ENCODE measurements around the gene ESPN.
A peak's percentile ranks its signal among the peaks of the same experiment; 100 is the strongest.

The ESPN gene

DNA sequence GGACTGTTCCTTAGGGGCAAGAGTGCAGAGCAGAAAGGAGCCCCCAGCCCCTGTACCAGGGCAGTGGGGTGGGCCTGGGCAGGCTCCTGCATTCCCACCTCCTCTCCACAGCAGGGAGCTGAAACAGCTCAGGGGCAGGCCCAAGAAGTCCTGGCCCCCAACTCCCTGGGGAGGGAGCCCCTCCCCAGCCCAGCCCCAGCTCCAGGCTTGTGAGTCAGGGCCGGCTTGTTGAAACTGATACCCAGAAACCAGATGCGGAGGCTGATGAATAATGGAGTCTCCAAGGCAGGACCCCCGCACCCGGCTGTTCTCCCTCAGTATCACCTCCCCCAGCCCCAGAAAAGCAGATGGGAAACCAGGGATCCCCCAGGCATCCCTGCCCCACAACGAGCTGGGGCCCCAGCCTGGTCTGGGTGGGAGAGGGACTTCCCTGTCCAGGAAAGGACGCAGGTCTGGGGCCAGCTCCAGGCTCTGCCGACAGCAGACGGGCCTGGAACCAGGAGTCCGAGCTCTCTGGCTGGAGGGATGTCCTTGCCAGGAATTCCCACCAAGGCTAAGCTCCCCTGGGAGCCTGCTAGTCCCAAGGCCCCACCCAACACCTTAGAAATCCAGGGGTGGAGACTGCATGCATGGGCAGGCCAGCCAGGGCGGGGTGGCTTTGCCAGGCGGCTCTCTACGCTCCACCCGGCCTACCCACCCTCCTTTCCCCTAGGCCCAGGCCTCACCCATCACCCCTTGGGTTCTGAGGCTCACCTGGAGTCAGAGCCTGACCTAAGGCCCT is 64.2 kb downstream of the ESPN start:
- no peak overlapping the region for H2BK12ac ChIP-seq (ENCODE audit: low read length)
- H3K27ac ChIP-seq (ENCODE audit: low read depth, low read length) = no peak overlapping the region
- H3K18ac ChIP-seq (ENCODE audit: low read length) = peak overlapping the region; percentile 25
- no peak overlapping the region for H3K23ac ChIP-seq (ENCODE audit: low read length)
- WGBS (ENCODE audit: extremely low coverage, insufficient coverage, insufficient read length) = no CpG with 5 or more reads among the region's 13 CpGs
- no peak for DNase-seq
- H2BK120ac ChIP-seq (ENCODE audit: insufficient read depth, low read length, poor library complexity) = peak overlapping the region; percentile 19
- peaks cover 2% of the 10 kb centered on the region for H3K9me3 ChIP-seq (ENCODE audit: insufficient read depth, low read depth, low read length)
- H3K9ac ChIP-seq (ENCODE audit: low read length) = no peak overlapping the region
- H3K4me3 ChIP-seq (ENCODE audit: low read depth, low read length) = no peak overlapping the region
- H3K4me2 ChIP-seq (ENCODE audit: low read length) = no peak overlapping the region
- peaks cover 12 to 19% of the 10 kb centered on the region in 2 experiments for H3K36me3 ChIP-seq (ENCODE audit: control insufficient read depth in 1 of 2, insufficient read depth in 2 of 2, low read length in 2 of 2)
- H4K91ac ChIP-seq (ENCODE audit: low read depth, low read length) = peak overlapping the region; percentile 25
- H3K27me3 ChIP-seq (ENCODE audit: insufficient read depth, low read length) = no peaks in the 10 kb centered on the region
- peaks cover 33 to 38% of the 10 kb centered on the region in 2 experiments for H3K4me1 ChIP-seq (ENCODE audit: control insufficient read depth in 1 of 2, insufficient read depth in 2 of 2, low read length in 2 of 2)
- peak overlapping the region; percentile 3 for H3K4ac ChIP-seq (ENCODE audit: low read depth, low read length)
- no peak overlapping the region for H4K8ac ChIP-seq (ENCODE audit: low read depth, low read length)
- H3K79me2 ChIP-seq (ENCODE audit: control insufficient read depth, insufficient read depth, low read length, poor library complexity) = peaks cover 18% of the 10 kb centered on the region
- peaks cover 39% of the 10 kb centered on the region for H3K79me1 ChIP-seq (ENCODE audit: low read length)
- H2BK5ac ChIP-seq (ENCODE audit: low read depth, low read length, poor library complexity) = no peak overlapping the region
- peak overlapping the region; percentile 26 for H3K14ac ChIP-seq (ENCODE audit: low read length)
- H2AFZ ChIP-seq (ENCODE audit: insufficient read depth, low read length, poor library complexity) = no peak overlapping the region
- no peak overlapping the region for H2AK5ac ChIP-seq (ENCODE audit: low read length)
- no peak overlapping the region for H4K12ac ChIP-seq (ENCODE audit: low read depth, low read length)

DNA sequence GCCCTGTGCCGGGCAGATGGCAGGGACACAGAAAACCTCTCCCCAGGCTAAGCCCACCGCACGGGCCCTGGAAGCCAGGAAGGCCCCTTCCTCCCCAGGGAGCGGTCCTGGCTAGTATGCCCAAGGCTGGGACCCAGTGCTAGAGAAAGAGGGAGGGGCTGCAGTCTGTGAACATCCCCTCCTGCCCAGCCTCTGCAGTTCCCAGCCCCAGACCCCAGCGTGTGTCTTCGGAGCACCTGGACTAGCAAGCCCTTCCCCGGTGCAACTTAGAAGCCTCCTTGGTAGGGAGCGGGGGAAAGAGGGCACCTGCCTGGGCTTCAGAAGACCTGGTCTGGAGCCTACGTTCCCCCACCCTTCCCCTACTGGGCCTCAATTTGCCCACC is 64.8 kb downstream of the ESPN start:
- Histone ChIP-seq H3K4me1 (ENCODE audit: control insufficient read depth in 1 of 2, insufficient read depth in 2 of 2, low read length in 2 of 2) (peaks cover 33 to 35% of the 10 kb centered on the region in 2 experiments), H2AK5ac (ENCODE audit: low read length) (peak overlapping the region; percentile 15), H2BK5ac (ENCODE audit: low read depth, low read length, poor library complexity) (no peak overlapping the region), H3K9me3 (ENCODE audit: insufficient read depth, low read depth, low read length) (peaks cover 2% of the 10 kb centered on the region), H3K36me3 (ENCODE audit: control insufficient read depth in 1 of 2, insufficient read depth in 2 of 2, low read length in 2 of 2) (peaks cover 11 to 14% of the 10 kb centered on the region in 2 experiments), H2AFZ (ENCODE audit: insufficient read depth, low read length, poor library complexity) (no peak overlapping the region), H3K27ac (ENCODE audit: low read depth, low read length) (no peak overlapping the region), H3K79me1 (ENCODE audit: low read length) (peaks cover 39% of the 10 kb centered on the region), H4K91ac (ENCODE audit: low read depth, low read length) (peak overlapping the region; percentile 25), H3K79me2 (ENCODE audit: control insufficient read depth, insufficient read depth, low read length, poor library complexity) (peaks cover 18% of the 10 kb centered on the region), H3K14ac (ENCODE audit: low read length) (peak overlapping the region; percentile 26), H2BK12ac (ENCODE audit: low read length) (peak overlapping the region; percentile 17), H3K27me3 (ENCODE audit: insufficient read depth, low read length) (no peaks in the 10 kb centered on the region), H2BK120ac (ENCODE audit: insufficient read depth, low read length, poor library complexity) (peak overlapping the region; percentile 19), H4K8ac (ENCODE audit: low read depth, low read length) (peak overlapping the region; percentile 21), H4K12ac (ENCODE audit: low read depth, low read length) (no peak overlapping the region), H3K18ac (ENCODE audit: low read length) (peak overlapping the region; percentile 42), H3K4me3 (ENCODE audit: low read depth, low read length) (no peak overlapping the region), H3K4me2 (ENCODE audit: low read length) (peak overlapping the region; percentile 91), H3K23ac (ENCODE audit: low read length) (no peak overlapping the region), H3K9ac (ENCODE audit: low read length) (no peak overlapping the region), H3K4ac (ENCODE audit: low read depth, low read length) (peak overlapping the region; percentile 3)
- WGBS (ENCODE audit: extremely low coverage, insufficient coverage, insufficient read length) = no CpG with 5 or more reads among the region's 9 CpGs
- DNase-seq = no peak

DNA sequence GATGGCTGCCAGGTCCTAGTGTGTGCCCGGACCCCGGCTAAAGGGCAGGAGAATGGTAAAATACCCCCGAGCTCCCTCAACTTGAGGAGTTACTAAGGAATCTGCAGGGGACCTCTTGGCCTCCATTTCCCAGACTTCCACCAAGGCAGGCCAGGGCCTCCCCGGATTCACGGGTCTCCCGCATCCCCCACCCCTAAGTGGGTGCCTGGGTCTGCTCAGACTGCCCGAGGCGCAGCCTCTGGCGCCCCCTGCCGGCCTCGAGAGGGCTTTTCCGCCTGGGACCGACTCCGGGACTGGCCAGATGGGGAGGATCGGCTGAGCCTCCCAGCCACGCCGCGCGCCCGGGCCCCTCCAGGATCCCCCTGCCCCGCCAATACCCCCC is 65.2 kb downstream of the ESPN start:
- Histone ChIP-seq H4K91ac (ENCODE audit: low read depth, low read length) (peak overlapping the region; percentile 97), H3K18ac (ENCODE audit: low read length) (peak overlapping the region; percentile 83), H3K4ac (ENCODE audit: low read depth, low read length) (peak overlapping the region; percentile 84), H4K12ac (ENCODE audit: low read depth, low read length) (peak overlapping the region; percentile 68), H3K14ac (ENCODE audit: low read length) (peak overlapping the region; percentile 83), H4K8ac (ENCODE audit: low read depth, low read length) (peak overlapping the region; percentile 92), H2BK120ac (ENCODE audit: insufficient read depth, low read length, poor library complexity) (peak overlapping the region; percentile 94), H3K23ac (ENCODE audit: low read length) (no peak overlapping the region), H3K4me1 (ENCODE audit: control insufficient read depth in 1 of 2, insufficient read depth in 2 of 2, low read length in 2 of 2) (peaks cover 30 to 32% of the 10 kb centered on the region in 2 experiments), H3K9me3 (ENCODE audit: insufficient read depth, low read depth, low read length) (peaks cover 2% of the 10 kb centered on the region), H3K79me2 (ENCODE audit: control insufficient read depth, insufficient read depth, low read length, poor library complexity) (peaks cover 17% of the 10 kb centered on the region), H3K27me3 (ENCODE audit: insufficient read depth, low read length) (no peaks in the 10 kb centered on the region), H3K27ac (ENCODE audit: low read depth, low read length) (peak overlapping the region; percentile 94), H3K36me3 (ENCODE audit: control insufficient read depth in 1 of 2, insufficient read depth in 2 of 2, low read length in 2 of 2) (peaks cover 14 to 15% of the 10 kb centered on the region in 2 experiments), H3K79me1 (ENCODE audit: low read length) (peaks cover 37% of the 10 kb centered on the region), H2AFZ (ENCODE audit: insufficient read depth, low read length, poor library complexity) (peak overlapping the region; percentile 82), H3K4me2 (ENCODE audit: low read length) (peak overlapping the region; percentile 91), H3K4me3 (ENCODE audit: low read depth, low read length) (peak overlapping the region; percentile 75), H3K9ac (ENCODE audit: low read length) (peak overlapping the region; percentile 84), H2BK5ac (ENCODE audit: low read depth, low read length, poor library complexity) (peak overlapping the region; percentile 70), H2BK12ac (ENCODE audit: low read length) (peak overlapping the region; percentile 17), H2AK5ac (ENCODE audit: low read length) (peak overlapping the region; percentile 78)
- WGBS (ENCODE audit: extremely low coverage, insufficient coverage, insufficient read length) = no CpG with 5 or more reads among the region's 21 CpGs
- DNase-seq = peak; percentile 70 to 82

DNA sequence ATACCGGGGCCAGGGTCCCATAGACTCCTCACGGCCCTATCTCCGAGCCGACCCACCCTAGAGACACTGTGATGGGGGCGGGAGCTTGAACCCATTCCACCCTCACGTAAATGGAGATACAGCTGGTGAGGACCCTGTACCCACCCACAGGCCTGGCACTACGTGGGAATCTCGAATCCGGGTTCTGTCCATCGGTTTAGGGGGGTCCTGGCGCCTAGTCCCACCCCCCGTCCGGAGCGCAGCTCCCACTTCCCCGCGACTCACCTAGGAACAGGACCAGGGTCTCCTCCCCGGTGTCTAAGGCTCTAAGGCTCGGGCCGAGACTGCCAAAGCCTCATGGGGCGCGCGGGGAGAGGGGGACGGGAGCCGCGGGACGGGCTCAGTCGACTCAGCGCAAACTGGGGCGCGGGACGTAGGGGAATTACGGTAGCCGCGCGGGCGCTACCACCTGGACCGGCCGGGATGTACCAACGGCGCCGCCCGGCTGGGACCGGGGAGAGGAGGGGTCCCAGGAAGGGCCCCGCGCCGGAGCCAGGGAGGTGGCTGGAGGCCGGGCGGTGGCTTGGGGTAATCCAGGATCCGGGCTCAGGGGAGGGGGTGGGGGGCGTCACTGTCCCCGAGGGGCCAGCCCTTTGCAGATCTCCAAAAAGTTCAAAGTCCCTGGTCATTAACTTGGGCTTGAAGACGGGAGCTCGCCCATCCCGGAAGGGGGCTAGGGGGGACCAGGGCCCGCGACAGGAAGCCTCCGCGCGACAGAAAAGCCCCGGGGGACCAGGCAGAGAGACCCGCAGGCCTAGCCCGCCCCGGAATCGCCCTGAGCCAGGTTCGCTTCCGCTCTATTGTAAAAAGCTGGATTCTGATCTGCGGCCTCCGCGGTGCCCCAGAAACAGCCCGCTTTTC is 65.9 kb downstream of the ESPN start:
- Histone ChIP-seq H3K4ac (ENCODE audit: low read depth, low read length) (peak overlapping the region; percentile 84), H3K27me3 (ENCODE audit: insufficient read depth, low read length) (no peaks in the 10 kb centered on the region), H4K12ac (ENCODE audit: low read depth, low read length) (peak overlapping the region; percentile 68), H3K27ac (ENCODE audit: low read depth, low read length) (peak overlapping the region; percentile 94), H4K91ac (ENCODE audit: low read depth, low read length) (peak overlapping the region; percentile 97), H3K79me2 (ENCODE audit: control insufficient read depth, insufficient read depth, low read length, poor library complexity) (peaks cover 12% of the 10 kb centered on the region), H3K4me3 (ENCODE audit: low read depth, low read length) (peak overlapping the region; percentile 75), H3K79me1 (ENCODE audit: low read length) (peaks cover 32% of the 10 kb centered on the region), H2BK12ac (ENCODE audit: low read length) (peak overlapping the region; percentile 82), H3K36me3 (ENCODE audit: control insufficient read depth in 1 of 2, insufficient read depth in 2 of 2, low read length in 2 of 2) (peaks cover 14 to 16% of the 10 kb centered on the region in 2 experiments), H3K14ac (ENCODE audit: low read length) (peak overlapping the region; percentile 83), H2BK5ac (ENCODE audit: low read depth, low read length, poor library complexity) (peak overlapping the region; percentile 70), H3K9me3 (ENCODE audit: insufficient read depth, low read depth, low read length) (peaks cover 2% of the 10 kb centered on the region), H3K18ac (ENCODE audit: low read length) (peak overlapping the region; percentile 83), H3K23ac (ENCODE audit: low read length) (no peak overlapping the region), H2AK5ac (ENCODE audit: low read length) (peak overlapping the region; percentile 78), H2AFZ (ENCODE audit: insufficient read depth, low read length, poor library complexity) (peak overlapping the region; percentile 82), H3K4me2 (ENCODE audit: low read length) (peak overlapping the region; percentile 91), H2BK120ac (ENCODE audit: insufficient read depth, low read length, poor library complexity) (peak overlapping the region; percentile 94), H3K9ac (ENCODE audit: low read length) (peak overlapping the region; percentile 84), H4K8ac (ENCODE audit: low read depth, low read length) (peak overlapping the region; percentile 92), H3K4me1 (ENCODE audit: control insufficient read depth in 1 of 2, insufficient read depth in 2 of 2, low read length in 2 of 2) (peaks cover 30 to 31% of the 10 kb centered on the region in 2 experiments)
- WGBS (ENCODE audit: extremely low coverage, insufficient coverage, insufficient read length) = no CpG with 5 or more reads among the region's 70 CpGs
- DNase-seq = peak; percentile 38 to 69
